ENCODE measurements around the gene TMEM232. TPM values are rescaled to one million over a fixed set of nuclear protein-coding genes. Genes with fewer than 3 reads are reported as not detected.

Gene TMEM232
- polyA plus RNA-seq, 1 donor (not counting 4 experiments of a cell fraction or from before 2014, with no cell fraction given), result 1.00 TPM

- no peak overlapping the region for H2AFZ ChIP-seq (ENCODE audit: control insufficient read depth, low read length)
- no peak for FAIRE-seq
- no peak for TF ChIP-seq EZH2 (IDR thresholded peaks at IDR 0.05; ENCODE audit: low read length)
- TF ChIP-seq, protein P1, sequence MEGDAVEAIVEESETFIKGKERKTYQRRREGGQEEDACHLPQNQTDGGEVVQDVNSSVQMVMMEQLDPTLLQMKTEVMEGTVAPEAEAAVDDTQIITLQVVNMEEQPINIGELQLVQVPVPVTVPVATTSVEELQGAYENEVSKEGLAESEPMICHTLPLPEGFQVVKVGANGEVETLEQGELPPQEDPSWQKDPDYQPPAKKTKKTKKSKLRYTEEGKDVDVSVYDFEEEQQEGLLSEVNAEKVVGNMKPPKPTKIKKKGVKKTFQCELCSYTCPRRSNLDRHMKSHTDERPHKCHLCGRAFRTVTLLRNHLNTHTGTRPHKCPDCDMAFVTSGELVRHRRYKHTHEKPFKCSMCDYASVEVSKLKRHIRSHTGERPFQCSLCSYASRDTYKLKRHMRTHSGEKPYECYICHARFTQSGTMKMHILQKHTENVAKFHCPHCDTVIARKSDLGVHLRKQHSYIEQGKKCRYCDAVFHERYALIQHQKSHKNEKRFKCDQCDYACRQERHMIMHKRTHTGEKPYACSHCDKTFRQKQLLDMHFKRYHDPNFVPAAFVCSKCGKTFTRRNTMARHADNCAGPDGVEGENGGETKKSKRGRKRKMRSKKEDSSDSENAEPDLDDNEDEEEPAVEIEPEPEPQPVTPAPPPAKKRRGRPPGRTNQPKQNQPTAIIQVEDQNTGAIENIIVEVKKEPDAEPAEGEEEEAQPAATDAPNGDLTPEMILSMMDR (optimal IDR thresholded peaks at IDR 0.05 in 1 of 3, IDR thresholded peaks at IDR 0.05 in 1 of 3, conservative IDR thresholded peaks at IDR 0.05 in 1 of 3; ENCODE audit: extremely low read depth in 1 of 3, insufficient read depth in 2 of 3, low read length in 3 of 3), result no peak
Observed at GRCh38 chr5:110665184-110665726, 61.2 kb downstream of the TMEM232 start.

DNA sequence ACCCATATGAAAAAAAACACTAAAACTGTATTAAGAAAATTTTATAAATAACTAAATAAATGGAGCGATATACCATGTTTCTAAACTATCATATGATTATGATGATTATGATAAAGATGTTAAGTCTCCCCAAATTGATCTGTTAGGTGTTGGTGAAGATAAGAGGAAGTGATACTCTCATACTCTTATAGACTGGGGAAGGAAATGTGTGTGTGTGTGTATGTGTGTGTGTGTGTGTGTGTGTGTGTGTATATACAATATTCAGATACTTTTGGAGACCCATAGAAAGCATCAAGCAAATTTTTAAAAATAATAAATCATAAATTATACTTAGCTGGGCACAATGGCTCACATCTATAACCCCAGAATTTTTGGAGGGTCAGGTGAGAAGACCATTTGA lies 62.9 kb downstream of the TMEM232 start:
- Histone ChIP-seq H3K27me3 (ENCODE audit: control insufficient read depth, extremely low read depth, insufficient read depth, low read length) (no peaks in the 10 kb centered on the region), H2AFZ (ENCODE audit: control insufficient read depth, low read length) (no peak overlapping the region)

More at GRCh38 chr5:110665184-110665726, 61.2 kb downstream of the TMEM232 start:
- Histone ChIP-seq H3K27ac (ENCODE audit: control insufficient read depth, insufficient read depth, low read length) (no peak overlapping the region), H3K79me2 (ENCODE audit: control insufficient read depth, insufficient read depth, low read length) (no peaks in the 10 kb centered on the region), H3K27me3 (ENCODE audit: control insufficient read depth, extremely low read depth, insufficient read depth, low read length) (no peaks in the 10 kb centered on the region), H3K9me1 (ENCODE audit: control insufficient read depth, extremely low read depth, insufficient read depth, low read length) (no peaks in the 10 kb centered on the region), H3K9me3 (ENCODE audit: control insufficient read depth, low read depth, low read length) (no peaks in the 10 kb centered on the region), H3K4me1 (ENCODE audit: control insufficient read depth, extremely low read depth, insufficient read depth, low read length) (no peaks in the 10 kb centered on the region), H4K20me1 (ENCODE audit: control insufficient read depth, extremely low read depth, insufficient read depth, low read length) (no peaks in the 10 kb centered on the region), H3K4me3 (ENCODE audit: control insufficient read depth in 2 of 3, extremely low read depth in 1 of 3, insufficient read depth in 2 of 3, low read depth in 1 of 3, low read length in 3 of 3) (no peak overlapping the region), H3K36me3 (ENCODE audit: control insufficient read depth in 2 of 2, extremely low read depth in 1 of 2, insufficient read depth in 2 of 2, low read length in 2 of 2) (no peaks in the 10 kb centered on the region), H3K4me2 (ENCODE audit: control insufficient read depth, extremely low read depth, insufficient read depth, low read depth, low read length) (no peak overlapping the region), H3K9ac (ENCODE audit: control insufficient read depth, extremely low read depth, insufficient read depth, low read length) (no peak overlapping the region)
- no peak for DNase-seq (ENCODE audit: low read depth, low spot score)
- dilution Hi-C loops (cut with MboI; ENCODE audit: extremely low pct_ligation_motif_present, low sequenced_read_pairs), result no loop called here

More for the DNA sequence above, 62.9 kb downstream of the TMEM232 start:
- DNase-seq (ENCODE audit: low read depth, low spot score) (no peak), FAIRE-seq (no peak)
- Histone ChIP-seq H3K79me2 (ENCODE audit: control insufficient read depth, insufficient read depth, low read length) (no peaks in the 10 kb centered on the region), H3K27ac (ENCODE audit: control insufficient read depth, insufficient read depth, low read length) (no peak overlapping the region), H3K9me1 (ENCODE audit: control insufficient read depth, extremely low read depth, insufficient read depth, low read length) (no peaks in the 10 kb centered on the region), H3K9me3 (ENCODE audit: control insufficient read depth, low read depth, low read length) (no peaks in the 10 kb centered on the region), H3K4me1 (ENCODE audit: control insufficient read depth, extremely low read depth, insufficient read depth, low read length) (no peaks in the 10 kb centered on the region), H3K4me3 (ENCODE audit: control insufficient read depth in 2 of 3, extremely low read depth in 1 of 3, insufficient read depth in 2 of 3, low read depth in 1 of 3, low read length in 3 of 3) (no peak overlapping the region), H3K4me2 (ENCODE audit: control insufficient read depth, extremely low read depth, insufficient read depth, low read depth, low read length) (no peak overlapping the region), H4K20me1 (ENCODE audit: control insufficient read depth, extremely low read depth, insufficient read depth, low read length) (no peaks in the 10 kb centered on the region), H3K36me3 (ENCODE audit: control insufficient read depth in 2 of 2, extremely low read depth in 1 of 2, insufficient read depth in 2 of 2, low read length in 2 of 2) (no peaks in the 10 kb centered on the region), H3K9ac (ENCODE audit: control insufficient read depth, extremely low read depth, insufficient read depth, low read length) (no peak overlapping the region)
- no peak for TF ChIP-seq EZH2 (IDR thresholded peaks at IDR 0.05; ENCODE audit: low read length)
- TF ChIP-seq, protein P1 (optimal IDR thresholded peaks at IDR 0.05 in 1 of 3, IDR thresholded peaks at IDR 0.05 in 1 of 3, conservative IDR thresholded peaks at IDR 0.05 in 1 of 3; ENCODE audit: extremely low read depth in 1 of 3, insufficient read depth in 2 of 3, low read length in 3 of 3), result no peak
- dilution Hi-C loops (cut with MboI; ENCODE audit: extremely low pct_ligation_motif_present, low sequenced_read_pairs), result no loop called here

Measured in keratinocyte (primary cell).